ENCODE results near the gene INHBA. TPM values are rescaled to one million over a fixed set of nuclear protein-coding genes. Genes with fewer than 3 reads are reported as not detected.

INHBA gene
- total and polyA plus RNA-seq, 2 donors (not counting 3 experiments of a cell fraction or from before 2014, with no cell fraction given) = 22.9 to 23.2 TPM

DNA sequence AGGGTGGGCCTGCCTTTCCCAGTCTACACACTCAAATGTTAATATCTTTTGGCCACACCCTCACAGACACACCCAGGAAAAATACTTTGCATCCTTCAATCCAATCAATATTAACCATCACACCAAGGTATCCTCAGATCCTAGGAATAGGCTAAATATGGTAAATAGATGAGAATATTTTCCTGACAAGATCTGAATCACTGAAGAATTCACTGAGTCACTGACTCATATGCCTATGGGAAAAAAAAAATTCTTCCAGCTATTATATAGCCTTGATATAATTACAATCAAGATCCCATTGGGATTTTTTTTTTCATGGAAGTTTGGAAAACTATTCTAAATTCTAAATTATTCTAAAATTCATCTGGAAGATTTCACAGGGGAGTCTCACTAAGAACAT, 65.8 kb downstream of the INHBA start:
- Histone ChIP-seq H3K9me3 (replicated peaks; ENCODE audit: control insufficient read depth, insufficient read depth, low read length) (no peaks in the 10 kb centered on the region), H3K27me3 (ENCODE audit: control insufficient read depth in 2 of 2, insufficient read depth in 2 of 2, low read length in 2 of 2) (no peaks in the 10 kb centered on the region), H3K4me3 (replicated peaks in 1 of 3; ENCODE audit: insufficient read depth in 1 of 3, low read depth in 1 of 3, low read length in 3 of 3) (no peak overlapping the region), H2AFZ (ENCODE audit: low read depth, low read length) (no peak overlapping the region), H3K4me1 (ENCODE audit: control insufficient read depth, extremely low read depth, insufficient read depth, low read length) (no peaks in the 10 kb centered on the region), H3K36me3 (ENCODE audit: control insufficient read depth in 2 of 2, extremely low read depth in 1 of 2, insufficient read depth in 2 of 2, low read length in 2 of 2) (no peaks in the 10 kb centered on the region), H3K9ac (replicated peaks; ENCODE audit: extremely low read depth, insufficient read depth, low read length) (no peak overlapping the region), H3K27ac (ENCODE audit: insufficient read depth, low read depth, low read length) (no peak overlapping the region), H3K79me2 (ENCODE audit: control insufficient read depth, insufficient read depth, low read length) (no peaks in the 10 kb centered on the region), H3K9me1 (replicated peaks; ENCODE audit: control insufficient read depth, extremely low read depth, insufficient read depth, low read length) (no peaks in the 10 kb centered on the region), H4K20me1 (replicated peaks; ENCODE audit: control insufficient read depth, extremely low read depth, insufficient read depth, low read length) (no peaks in the 10 kb centered on the region), H3K4me2 (ENCODE audit: insufficient read depth, low read length) (no peak overlapping the region)
- dilution Hi-C loops (cut with MboI; ENCODE audit: extremely low pct_ligation_motif_present, low sequenced_read_pairs) (no loop called here), intact Hi-C loops (cut with micrococcal nuclease) (no loop called here)
- POLR2A ChIA-PET = no interaction called here
- CTCF ChIA-PET = interaction anchor here (0.7 to 1.6 kb wide), 2 partner anchors 29 to 35 kb away, joined by 4 to 5 read pairs; no protein-coding TSS in a partner anchor
- no peak for DNase-seq (ENCODE audit: low read depth, low spot score)
- no TSS peak for BruUV-seq (replicated peaks)
- FAIRE-seq = no peak
- peak; percentile 51 for TF ChIP-seq FOS (IDR thresholded peaks at IDR 0.05; ENCODE audit: borderline replicate concordance, insufficient read depth, low read length)
- TF ChIP-seq MAX (IDR thresholded peaks at IDR 0.05; ENCODE audit: insufficient read depth, insufficient read length) = no peak
